VCaP (cell line): Measurements from ENCODE around the gene METRNL.

Source experiments
- H3K27ac ChIP-seq: fragments of 450-650 bp; 2 replicates; pipeline ENCODE4 v1.5.1; 2017
- TF ChIP-seq, protein P1 (sequence below): fragments of 450-650 bp; conservative IDR thresholded peaks from 2 replicates; pipeline ENCODE4 v1.5.1; 2017; ENCODE audit warnings: mild to moderate bottlenecking, moderate library complexity

METRNL gene

DNA sequence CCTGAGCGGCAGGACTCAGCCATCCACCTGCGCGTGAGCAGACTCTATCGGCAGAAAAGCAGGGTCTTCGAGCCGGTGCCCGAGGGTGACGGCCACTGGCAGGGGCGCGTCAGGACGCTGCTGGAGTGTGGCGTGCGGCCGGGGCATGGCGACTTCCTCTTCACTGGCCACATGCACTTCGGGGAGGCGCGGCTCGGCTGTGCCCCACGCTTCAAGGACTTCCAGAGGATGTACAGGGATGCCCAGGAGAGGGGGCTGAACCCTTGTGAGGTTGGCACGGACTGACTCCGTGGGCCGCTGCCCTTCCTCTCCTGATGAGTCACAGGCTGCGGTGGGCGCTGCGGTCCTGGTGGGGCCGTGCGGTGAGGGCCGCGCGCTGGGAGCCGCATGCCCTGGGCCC, 14.9 kb downstream of the METRNL start:
- TF ChIP-seq, protein P1, sequence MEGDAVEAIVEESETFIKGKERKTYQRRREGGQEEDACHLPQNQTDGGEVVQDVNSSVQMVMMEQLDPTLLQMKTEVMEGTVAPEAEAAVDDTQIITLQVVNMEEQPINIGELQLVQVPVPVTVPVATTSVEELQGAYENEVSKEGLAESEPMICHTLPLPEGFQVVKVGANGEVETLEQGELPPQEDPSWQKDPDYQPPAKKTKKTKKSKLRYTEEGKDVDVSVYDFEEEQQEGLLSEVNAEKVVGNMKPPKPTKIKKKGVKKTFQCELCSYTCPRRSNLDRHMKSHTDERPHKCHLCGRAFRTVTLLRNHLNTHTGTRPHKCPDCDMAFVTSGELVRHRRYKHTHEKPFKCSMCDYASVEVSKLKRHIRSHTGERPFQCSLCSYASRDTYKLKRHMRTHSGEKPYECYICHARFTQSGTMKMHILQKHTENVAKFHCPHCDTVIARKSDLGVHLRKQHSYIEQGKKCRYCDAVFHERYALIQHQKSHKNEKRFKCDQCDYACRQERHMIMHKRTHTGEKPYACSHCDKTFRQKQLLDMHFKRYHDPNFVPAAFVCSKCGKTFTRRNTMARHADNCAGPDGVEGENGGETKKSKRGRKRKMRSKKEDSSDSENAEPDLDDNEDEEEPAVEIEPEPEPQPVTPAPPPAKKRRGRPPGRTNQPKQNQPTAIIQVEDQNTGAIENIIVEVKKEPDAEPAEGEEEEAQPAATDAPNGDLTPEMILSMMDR, result no peak
- H3K27ac ChIP-seq, result no peak overlapping the region

DNA sequence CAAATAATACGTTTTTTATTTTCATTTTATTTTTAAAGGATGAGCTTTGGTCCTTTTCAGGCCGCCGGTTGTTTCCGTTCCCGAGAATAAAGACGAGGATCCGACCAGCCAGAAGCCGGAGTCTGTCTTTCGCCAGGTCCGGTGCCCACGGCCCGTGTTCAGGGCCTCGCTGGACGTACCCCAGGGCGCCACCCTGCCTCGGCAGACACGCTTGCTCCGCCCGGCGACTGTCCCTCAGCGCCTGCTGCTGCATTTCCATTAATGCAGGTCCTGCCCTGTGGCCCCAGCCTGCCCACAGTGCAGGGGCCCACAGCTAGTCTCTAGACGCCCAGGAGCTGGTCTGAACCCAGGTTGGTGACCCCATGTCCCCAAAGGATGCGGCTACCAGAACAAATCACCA, 15.6 kb downstream of the METRNL start:
- TF ChIP-seq, protein P1, result no peak
- no peak overlapping the region for H3K27ac ChIP-seq

DNA sequence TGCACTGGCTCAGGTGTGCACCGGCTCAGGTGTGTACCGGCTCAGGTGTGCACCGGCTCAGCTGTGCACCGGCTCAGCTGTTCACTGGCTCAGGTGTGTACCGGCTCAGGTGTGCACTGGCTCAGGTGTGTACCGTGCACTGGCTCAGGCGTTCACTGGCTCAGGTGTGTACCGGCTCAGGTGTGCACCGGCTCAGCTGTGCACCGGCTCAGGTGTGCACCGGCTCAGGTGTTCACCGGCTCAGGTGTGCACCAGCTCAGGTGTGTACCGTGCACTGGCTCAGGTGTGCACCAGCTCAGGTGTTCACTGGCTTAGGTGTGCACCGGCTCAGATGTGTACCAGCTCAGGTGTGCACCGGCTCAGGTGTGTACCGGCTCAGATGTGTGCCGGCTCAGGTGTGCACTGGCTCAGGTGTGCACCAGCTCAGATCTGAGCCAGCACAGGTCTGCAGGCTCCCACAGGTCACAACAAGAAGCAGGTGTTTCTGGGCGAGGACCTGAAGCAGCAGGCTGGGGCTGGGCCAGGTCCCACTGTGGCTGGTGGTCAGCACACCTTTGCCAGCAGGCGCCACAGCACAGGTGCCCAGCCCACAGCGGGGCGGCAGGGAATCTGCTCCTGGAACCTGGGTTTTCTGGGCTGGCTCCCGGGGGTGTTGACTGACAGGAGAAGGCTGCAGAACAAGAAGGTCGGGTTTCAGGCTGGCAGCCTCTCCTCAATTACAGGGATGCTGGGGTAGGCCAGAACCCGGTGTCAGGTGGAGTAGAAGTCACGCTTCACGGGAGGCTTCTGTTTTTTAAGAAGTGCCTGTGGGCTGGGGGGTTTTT, 17.2 kb downstream of the METRNL start:
- H3K27ac ChIP-seq, result peak overlapping the region; percentile 82
- TF ChIP-seq, protein P1, result no peak

DNA sequence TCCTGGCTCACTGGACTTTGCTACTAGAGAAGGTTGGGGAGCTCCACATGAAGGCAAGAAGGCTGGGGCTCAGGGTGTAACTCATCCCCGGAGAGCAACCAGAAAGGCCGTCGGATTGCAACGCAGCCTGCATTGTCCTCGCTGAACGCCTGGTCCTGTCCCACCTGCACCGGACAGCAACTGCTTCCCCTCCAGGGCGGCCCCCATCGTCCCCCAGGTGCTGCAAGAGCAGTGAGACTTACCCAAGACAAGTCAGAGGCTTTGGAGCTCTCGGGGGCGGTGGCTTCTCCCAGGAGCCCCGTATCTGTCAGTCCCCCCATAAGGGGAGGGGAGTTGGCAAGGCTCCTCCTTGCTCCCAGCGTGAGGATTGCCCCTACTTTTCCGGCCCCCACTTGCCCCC, 18.4 kb downstream of the METRNL start:
- TF ChIP-seq, protein P1, result no peak

DNA sequence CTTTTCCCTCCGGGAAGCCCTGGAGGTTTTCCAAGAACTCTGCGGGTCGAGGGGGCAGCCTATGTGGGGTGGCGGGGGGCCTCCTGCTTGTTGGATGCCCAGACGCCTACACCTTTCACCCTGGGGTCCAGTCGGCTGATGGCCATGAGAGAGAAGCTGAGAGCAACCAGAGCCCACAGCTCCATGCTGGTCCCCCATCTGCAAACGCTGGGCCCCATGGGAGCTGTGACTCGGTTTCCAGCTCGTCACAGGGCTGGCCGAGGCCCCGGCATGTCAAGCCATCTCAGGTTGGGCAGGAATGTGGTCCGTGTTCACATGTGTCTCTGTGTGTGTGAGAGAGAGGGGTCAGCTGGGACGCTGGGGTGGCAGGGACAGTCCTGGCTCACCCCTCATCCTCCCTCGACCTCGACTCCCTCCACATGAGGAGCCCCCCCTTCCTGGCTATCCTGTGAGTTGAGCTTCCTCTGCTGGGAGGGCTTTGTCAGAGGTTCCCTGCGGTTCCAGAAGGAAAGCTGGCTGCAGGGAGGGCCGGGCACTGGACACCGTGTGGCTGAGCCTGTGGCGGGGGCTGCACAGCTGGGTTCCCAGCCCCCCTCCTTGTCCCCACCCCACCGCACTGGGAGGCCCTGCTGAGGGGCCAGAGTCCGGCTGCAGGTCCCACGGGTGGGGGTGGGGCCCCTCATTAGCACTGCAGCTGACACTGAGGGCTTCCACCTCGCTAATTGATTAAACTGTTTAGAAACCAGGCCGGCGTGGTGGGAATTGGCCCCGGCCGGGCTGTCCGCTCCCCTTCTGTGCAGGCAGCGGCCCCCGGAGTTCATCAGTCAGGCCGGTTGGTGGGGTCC, 19.1 kb downstream of the METRNL start:
- TF ChIP-seq, protein P1, result no peak
- peak overlapping the region; percentile 82; the same call in 1 of the 2 replicates for H3K27ac ChIP-seq

More for the DNA sequence above, 18.4 kb downstream of the METRNL start:
- peak overlapping the region; percentile 82 for H3K27ac ChIP-seq

DNA sequence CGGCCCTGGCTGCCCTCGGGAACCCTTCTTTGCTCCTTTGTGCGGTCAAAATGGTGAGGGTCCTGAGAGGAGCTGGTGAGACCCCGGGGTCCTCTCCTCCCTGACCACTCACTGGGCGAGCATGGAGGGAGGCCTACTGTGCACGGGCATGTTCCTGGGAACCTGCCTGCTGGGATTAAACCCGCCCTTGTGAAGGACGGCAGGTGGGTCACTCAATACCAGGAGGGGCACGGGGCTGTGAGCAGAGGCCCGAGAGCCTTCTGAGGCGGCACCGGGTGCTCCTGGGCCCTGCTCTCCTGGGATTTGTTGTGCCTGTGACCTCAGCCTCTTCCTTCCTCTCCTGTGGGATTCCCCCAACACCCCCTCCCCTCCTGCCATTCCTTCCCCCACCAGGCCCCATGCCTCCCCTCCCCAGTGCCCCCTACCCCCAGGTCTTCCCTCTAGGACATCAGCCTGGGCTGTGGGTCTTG, 19.7 kb downstream of the METRNL start:
- TF ChIP-seq, protein P1, result no peak
- peak overlapping the region; percentile 26; the same call in 1 of the 2 replicates for H3K27ac ChIP-seq

DNA sequence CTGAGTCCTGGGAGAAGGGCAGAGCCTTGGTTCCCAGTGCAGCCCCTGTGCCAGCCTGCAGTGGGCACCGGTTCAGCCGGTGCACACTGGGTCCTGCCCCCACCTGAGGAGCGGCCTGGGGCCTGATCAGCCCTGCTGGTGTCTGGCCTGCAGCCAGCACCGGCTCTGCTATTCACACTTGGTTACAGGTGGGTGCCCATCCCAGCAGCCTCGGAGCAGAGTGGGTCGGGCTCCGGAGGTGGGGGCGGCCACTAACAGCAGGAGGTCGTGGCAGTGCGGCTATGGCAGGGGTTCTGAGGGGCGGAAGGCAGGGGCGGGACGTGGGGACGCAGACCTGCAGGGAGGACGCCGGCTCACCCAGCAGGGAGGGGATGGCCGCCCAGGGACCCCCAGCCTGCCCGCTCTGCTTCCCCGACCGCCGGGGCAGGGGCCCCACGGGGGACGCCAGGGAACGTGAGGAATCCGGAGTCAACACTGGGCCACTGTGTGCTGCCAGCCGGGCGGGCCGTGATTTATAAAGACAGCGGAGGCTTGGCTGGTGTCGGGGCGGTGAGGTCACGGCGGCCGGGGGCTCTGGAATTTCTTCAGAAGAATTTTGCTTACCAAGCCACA, 20.3 kb downstream of the METRNL start:
- TF ChIP-seq, protein P1, result peak; percentile 29
- H3K27ac ChIP-seq, result peak overlapping the region; percentile 26; the same call in 1 of the 2 replicates
